Colonic mucosa (tissue), 4 donors: Measurements from ENCODE around the gene PARD3B. TPM values are rescaled to one million over a fixed set of nuclear protein-coding genes. Genes with fewer than 3 reads are reported as not detected.

Experiments
- DNase-seq: peaks from one replicate; pipeline ENCODE4 v3.0.0-alpha.2; 2020
- H3K27ac ChIP-seq: fragments of 200-600 bp; one replicate; pipeline ENCODE4 v1.8.0; 2021
- H3K27me3 ChIP-seq: fragments of 200-600 bp; one replicate; pipeline ENCODE4 v1.8.0; 2021
- H3K36me3 ChIP-seq: fragments of 200-600 bp; one replicate; pipeline ENCODE4 v1.8.0; 2021
- H3K4me1 ChIP-seq: fragments of 200-600 bp; one replicate; pipeline ENCODE4 v1.8.0; 2021; ENCODE audit warnings: mild to moderate bottlenecking
- H3K4me3 ChIP-seq: fragments of 200-600 bp; one replicate; pipeline ENCODE4 v1.8.0; 2021
- H3K9ac ChIP-seq, 2 donors: one replicate each; pipeline ENCODE4 v1.7.0; 2013; ENCODE audit warnings: control low read depth in 2 of 2, low read depth in 2 of 2, low read length in 2 of 2
- H3K9me3 ChIP-seq: fragments of 200-600 bp; one replicate; pipeline ENCODE4 v1.8.0; 2021
- intact Hi-C: fragments of 100-400 bp; cut with DNase I; formaldehyde crosslinking; loops from one replicate; pipeline ENCODE4 v1.14.1; 2022
- total RNA-seq, 2 donors: library from RNA; stranded (reverse); fragmentation: NEBNext Ultra II Directional in 1 of 2; extraction: Animal tissue kit (Norgen Biotek cat#: 25700) in 1 of 2; gene quantifications; one replicate each; pipeline ENCODE4 v1.2.1, GENCODE V29; 2021
- TF ChIP-seq, protein P1 (sequence below): fragments of 200-600 bp; IDR thresholded peaks from one replicate; pipeline ENCODE4 v1.8.0; 2022; ENCODE audit warnings: antibody characterized with exemption, mild to moderate bottlenecking
- donor health status: healthy.
- donor health status: DM: no; HTN: no; CAD: no.
- donor health status: DM: no; HTN: no; CAD: no.

PARD3B gene
- total RNA-seq, 2 donors from 2014 or later = 20.0 to 24.2 TPM

GRCh38 chr2:204628926-204629712, 83.8 kb downstream of the PARD3B start:
- intact Hi-C loops = no loop called here
- H3K9ac ChIP-seq = no peak overlapping the region

GRCh38 chr2:204632410-204632809, 87.1 kb downstream of the PARD3B start:
- no peaks in the 10 kb centered on the region for H3K27me3 ChIP-seq
- DNase-seq = no peak
- intact Hi-C loops = no loop called here
- H3K9me3 ChIP-seq = no peaks in the 10 kb centered on the region
- no peaks in the 10 kb centered on the region for H3K4me1 ChIP-seq
- H3K4me3 ChIP-seq = no peak overlapping the region
- H3K9ac ChIP-seq = no peak overlapping the region
- H3K27ac ChIP-seq = no peak overlapping the region
- H3K36me3 ChIP-seq = no peaks in the 10 kb centered on the region
- TF ChIP-seq, protein P1, sequence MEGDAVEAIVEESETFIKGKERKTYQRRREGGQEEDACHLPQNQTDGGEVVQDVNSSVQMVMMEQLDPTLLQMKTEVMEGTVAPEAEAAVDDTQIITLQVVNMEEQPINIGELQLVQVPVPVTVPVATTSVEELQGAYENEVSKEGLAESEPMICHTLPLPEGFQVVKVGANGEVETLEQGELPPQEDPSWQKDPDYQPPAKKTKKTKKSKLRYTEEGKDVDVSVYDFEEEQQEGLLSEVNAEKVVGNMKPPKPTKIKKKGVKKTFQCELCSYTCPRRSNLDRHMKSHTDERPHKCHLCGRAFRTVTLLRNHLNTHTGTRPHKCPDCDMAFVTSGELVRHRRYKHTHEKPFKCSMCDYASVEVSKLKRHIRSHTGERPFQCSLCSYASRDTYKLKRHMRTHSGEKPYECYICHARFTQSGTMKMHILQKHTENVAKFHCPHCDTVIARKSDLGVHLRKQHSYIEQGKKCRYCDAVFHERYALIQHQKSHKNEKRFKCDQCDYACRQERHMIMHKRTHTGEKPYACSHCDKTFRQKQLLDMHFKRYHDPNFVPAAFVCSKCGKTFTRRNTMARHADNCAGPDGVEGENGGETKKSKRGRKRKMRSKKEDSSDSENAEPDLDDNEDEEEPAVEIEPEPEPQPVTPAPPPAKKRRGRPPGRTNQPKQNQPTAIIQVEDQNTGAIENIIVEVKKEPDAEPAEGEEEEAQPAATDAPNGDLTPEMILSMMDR = no peak

More at GRCh38 chr2:204628926-204629712, 83.8 kb downstream of the PARD3B start:
- Histone ChIP-seq H3K4me1 (no peaks in the 10 kb centered on the region), H3K4me3 (no peak overlapping the region), H3K27ac (no peak overlapping the region), H3K27me3 (no peaks in the 10 kb centered on the region), H3K9me3 (no peaks in the 10 kb centered on the region), H3K36me3 (no peaks in the 10 kb centered on the region)
- TF ChIP-seq, protein P1 = no peak
- DNase-seq = no peak

GRCh38 chr2:204634564-204634963, 89.3 kb downstream of the PARD3B start:
- Histone ChIP-seq H3K36me3 (no peaks in the 10 kb centered on the region), H3K4me1 (no peaks in the 10 kb centered on the region), H3K9ac (no peak overlapping the region), H3K4me3 (no peak overlapping the region), H3K27ac (no peak overlapping the region), H3K27me3 (no peaks in the 10 kb centered on the region), H3K9me3 (no peaks in the 10 kb centered on the region)
- no peak for DNase-seq
- TF ChIP-seq, protein P1 = no peak
- intact Hi-C loops = no loop called here

- no peak overlapping the region for H3K27ac ChIP-seq
- intact Hi-C loops = no loop called here
Measured at GRCh38 chr2:204635478-204635877, 90.2 kb downstream of the PARD3B start.

DNA sequence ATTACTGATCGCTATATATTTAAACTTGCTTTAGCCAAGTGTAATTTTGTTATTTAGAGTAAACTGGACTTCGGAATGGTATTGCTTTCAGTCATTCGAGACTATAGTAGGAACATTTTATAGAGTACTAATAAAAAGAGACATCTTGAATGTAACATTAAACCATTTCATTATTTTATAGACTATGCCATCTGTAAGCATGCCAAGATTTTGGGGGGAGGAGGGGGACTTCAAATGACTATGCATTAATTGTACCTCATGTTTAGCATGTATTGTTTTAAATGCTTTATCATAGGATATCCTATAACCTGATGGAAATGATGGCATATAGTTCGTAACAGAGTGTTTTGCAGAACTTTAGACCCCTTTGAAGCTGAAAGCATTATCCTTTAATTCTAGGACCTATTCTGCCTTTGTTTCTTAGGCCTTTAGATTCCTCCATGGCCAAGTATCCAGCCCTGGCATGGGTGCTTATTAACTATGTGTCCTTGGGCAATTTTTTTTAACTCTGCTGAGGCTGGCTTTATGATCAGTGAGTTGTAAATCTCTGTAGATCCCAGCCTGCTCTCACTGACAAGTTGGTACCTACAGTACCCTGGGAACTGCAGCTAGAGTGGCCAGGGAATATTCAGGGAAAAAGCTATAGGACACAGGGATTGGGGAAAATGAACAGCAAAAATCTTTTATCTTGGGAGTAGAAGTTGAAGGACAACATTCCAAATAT, 93.4 kb downstream of the PARD3B start:
- Histone ChIP-seq H3K27ac (no peak overlapping the region), H3K4me3 (no peak overlapping the region), H3K27me3 (no peaks in the 10 kb centered on the region), H3K9me3 (no peaks in the 10 kb centered on the region), H3K36me3 (no peaks in the 10 kb centered on the region), H3K9ac (no peak overlapping the region), H3K4me1 (no peaks in the 10 kb centered on the region)
- no peak for DNase-seq
- intact Hi-C loops = no loop called here
- TF ChIP-seq, protein P1 = no peak

More at GRCh38 chr2:204635478-204635877, 90.2 kb downstream of the PARD3B start:
- Histone ChIP-seq H3K36me3 (no peaks in the 10 kb centered on the region), H3K4me3 (no peak overlapping the region), H3K9ac (no peak overlapping the region), H3K4me1 (no peaks in the 10 kb centered on the region), H3K27me3 (no peaks in the 10 kb centered on the region), H3K9me3 (no peaks in the 10 kb centered on the region)
- no peak for DNase-seq
- TF ChIP-seq, protein P1 = no peak
